Measurements from ENCODE around the gene DPM3. TPM values are rescaled to one million over a fixed set of nuclear protein-coding genes. Genes with fewer than 3 reads are reported as not detected.

Gene DPM3
- total and polyA plus RNA-seq, 2 of the 13 experiments (the other 11 are each of a cell fraction or from before 2014, with no cell fraction given): 23.2 to 53.4 TPM

DNA sequence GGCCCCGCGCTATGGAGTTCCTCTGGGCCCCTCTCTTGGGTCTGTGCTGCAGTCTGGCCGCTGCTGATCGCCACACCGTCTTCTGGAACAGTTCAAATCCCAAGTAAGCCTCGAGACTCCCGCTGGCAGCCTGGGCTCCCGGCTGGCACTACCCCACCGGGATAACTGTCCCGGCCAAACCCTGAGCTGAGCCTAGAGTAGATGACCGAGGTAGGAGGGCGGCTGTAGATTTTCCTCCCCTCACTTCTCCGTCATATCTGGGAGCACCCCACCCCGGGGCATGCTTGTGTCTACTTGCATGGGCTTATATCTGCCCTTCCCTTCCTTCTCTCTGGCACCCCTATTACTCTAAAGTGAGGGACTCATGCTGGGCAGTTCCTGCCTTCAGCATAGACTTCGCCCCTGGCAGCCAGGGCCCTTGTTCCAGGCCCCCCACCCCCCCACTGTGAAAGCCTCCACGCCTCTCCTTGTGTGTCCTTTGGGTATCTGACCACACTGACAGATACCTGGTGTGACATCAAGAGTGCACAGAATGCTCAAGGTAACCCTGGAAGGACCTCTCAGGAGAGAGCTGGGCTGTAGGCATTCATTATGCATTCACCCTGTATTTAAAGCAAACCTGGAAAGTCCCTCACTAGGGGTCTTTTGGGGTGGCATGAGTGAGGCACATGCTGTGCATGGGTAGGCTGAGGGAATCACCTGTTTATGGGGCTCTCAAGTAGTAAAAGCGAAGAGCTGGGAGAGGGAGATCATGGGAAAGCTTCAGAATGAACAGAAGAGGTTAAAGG lies 12.2 kb downstream of the DPM3 start (continued):
- TF ChIP-seq ATF7-NPFF (CRISPR knock-in tag; IDR thresholded peaks at IDR 0.05; ENCODE audit: low read depth) (0 out of 2 replicates have a peak, but pooled peaks have one; percentile 14), ZNF264 (CRISPR knock-in tag; IDR thresholded peaks at IDR 0.05) (peak; percentile 24; the same call in 1 of the 2 replicates), ZNF850 (CRISPR knock-in tag; conservative IDR thresholded peaks at IDR 0.05) (peak; percentile 89; the same call in 1 of the 2 replicates), ZFX (CRISPR knock-in tag; IDR thresholded peaks at IDR 0.05; ENCODE audit: low read depth) (peak; percentile 25), MED8 (CRISPR knock-in tag; IDR thresholded peaks at IDR 0.05; ENCODE audit: insufficient replicate concordance) (peak; percentile 25), ZSCAN31 (CRISPR knock-in tag; IDR thresholded peaks at IDR 0.05; ENCODE audit: low read depth) (0 out of 2 replicates have a peak, but pooled peaks have one; percentile 2), TEAD3 (CRISPR knock-in tag; optimal IDR thresholded peaks at IDR 0.05; ENCODE audit: borderline replicate concordance) (peak; percentile 19), ZNF143 (CRISPR knock-in tag; IDR thresholded peaks at IDR 0.05) (0 out of 2 replicates have a peak, but pooled peaks have one; percentile 9), RFX3 (CRISPR knock-in tag; IDR thresholded peaks at IDR 0.05) (no peak), ZNF468 (CRISPR knock-in tag; IDR thresholded peaks at IDR 0.05) (0 out of 2 replicates have a peak, but pooled peaks have one; percentile 19), ARID2 (CRISPR knock-in tag; IDR thresholded peaks at IDR 0.05; ENCODE audit: borderline replicate concordance) (no peak), ZNF615 (CRISPR knock-in tag; IDR thresholded peaks at IDR 0.05; ENCODE audit: borderline replicate concordance) (peak; percentile 16; the same call in 1 of the 2 replicates), JUNB (CRISPR knock-in tag; IDR thresholded peaks at IDR 0.05; ENCODE audit: borderline replicate concordance) (no peak), RBM39 (IDR thresholded peaks at IDR 0.05; ENCODE audit: low read depth, low read length, poor library complexity, severe bottlenecking) (no peak), PHF21A (CRISPR knock-in tag; IDR thresholded peaks at IDR 0.05) (0 out of 2 replicates have a peak, but pooled peaks have one; percentile 4), GABPA (IDR thresholded peaks at IDR 0.05; ENCODE audit: low read depth, low read length) (no peak), GABPA (CRISPR knock-in tag; IDR thresholded peaks at IDR 0.05; ENCODE audit: low read depth) (no peak), PHB2 (IDR thresholded peaks at IDR 0.05; ENCODE audit: partially characterized antibody) (no peak), ZNF451 (CRISPR knock-in tag; IDR thresholded peaks at IDR 0.05) (no peak), WIZ (CRISPR knock-in tag; IDR thresholded peaks at IDR 0.05) (no peak), REL (CRISPR knock-in tag; conservative IDR thresholded peaks at IDR 0.05) (0 out of 2 replicates have a peak, but pooled peaks have one; percentile 59)
- TF ChIP-seq, protein P1, sequence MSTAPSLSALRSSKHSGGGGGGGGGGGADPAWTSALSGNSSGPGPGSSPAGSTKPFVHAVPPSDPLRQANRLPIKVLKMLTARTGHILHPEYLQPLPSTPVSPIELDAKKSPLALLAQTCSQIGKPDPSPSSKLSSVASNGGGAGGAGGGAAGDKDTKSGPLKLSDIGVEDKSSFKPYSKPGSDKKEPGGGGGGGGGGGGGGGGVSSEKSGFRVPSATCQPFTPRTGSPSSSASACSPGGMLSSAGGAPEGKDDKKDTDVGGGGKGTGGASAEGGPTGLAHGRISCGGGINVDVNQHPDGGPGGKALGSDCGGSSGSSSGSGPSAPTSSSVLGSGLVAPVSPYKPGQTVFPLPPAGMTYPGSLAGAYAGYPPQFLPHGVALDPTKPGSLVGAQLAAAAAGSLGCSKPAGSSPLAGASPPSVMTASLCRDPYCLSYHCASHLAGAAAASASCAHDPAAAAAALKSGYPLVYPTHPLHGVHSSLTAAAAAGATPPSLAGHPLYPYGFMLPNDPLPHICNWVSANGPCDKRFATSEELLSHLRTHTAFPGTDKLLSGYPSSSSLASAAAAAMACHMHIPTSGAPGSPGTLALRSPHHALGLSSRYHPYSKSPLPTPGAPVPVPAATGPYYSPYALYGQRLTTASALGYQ (CRISPR knock-in tag; IDR thresholded peaks at IDR 0.05): 0 out of 2 replicates have a peak, but pooled peaks have one; percentile 8
- TF ChIP-seq, protein P2, sequence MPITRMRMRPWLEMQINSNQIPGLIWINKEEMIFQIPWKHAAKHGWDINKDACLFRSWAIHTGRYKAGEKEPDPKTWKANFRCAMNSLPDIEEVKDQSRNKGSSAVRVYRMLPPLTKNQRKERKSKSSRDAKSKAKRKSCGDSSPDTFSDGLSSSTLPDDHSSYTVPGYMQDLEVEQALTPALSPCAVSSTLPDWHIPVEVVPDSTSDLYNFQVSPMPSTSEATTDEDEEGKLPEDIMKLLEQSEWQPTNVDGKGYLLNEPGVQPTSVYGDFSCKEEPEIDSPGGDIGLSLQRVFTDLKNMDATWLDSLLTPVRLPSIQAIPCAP (CRISPR knock-in tag; IDR thresholded peaks at IDR 0.05; ENCODE audit: low read depth): no peak
- TF ChIP-seq, protein P3, sequence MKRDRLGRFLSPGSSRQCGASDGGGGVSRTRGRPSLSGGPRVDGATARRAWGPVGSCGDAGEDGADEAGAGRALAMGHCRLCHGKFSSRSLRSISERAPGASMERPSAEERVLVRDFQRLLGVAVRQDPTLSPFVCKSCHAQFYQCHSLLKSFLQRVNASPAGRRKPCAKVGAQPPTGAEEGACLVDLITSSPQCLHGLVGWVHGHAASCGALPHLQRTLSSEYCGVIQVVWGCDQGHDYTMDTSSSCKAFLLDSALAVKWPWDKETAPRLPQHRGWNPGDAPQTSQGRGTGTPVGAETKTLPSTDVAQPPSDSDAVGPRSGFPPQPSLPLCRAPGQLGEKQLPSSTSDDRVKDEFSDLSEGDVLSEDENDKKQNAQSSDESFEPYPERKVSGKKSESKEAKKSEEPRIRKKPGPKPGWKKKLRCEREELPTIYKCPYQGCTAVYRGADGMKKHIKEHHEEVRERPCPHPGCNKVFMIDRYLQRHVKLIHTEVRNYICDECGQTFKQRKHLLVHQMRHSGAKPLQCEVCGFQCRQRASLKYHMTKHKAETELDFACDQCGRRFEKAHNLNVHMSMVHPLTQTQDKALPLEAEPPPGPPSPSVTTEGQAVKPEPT (CRISPR knock-in tag; IDR thresholded peaks at IDR 0.05; ENCODE audit: low read depth): 0 out of 2 replicates have a peak, but pooled peaks have one; percentile 70
- TF ChIP-seq, protein P4, sequence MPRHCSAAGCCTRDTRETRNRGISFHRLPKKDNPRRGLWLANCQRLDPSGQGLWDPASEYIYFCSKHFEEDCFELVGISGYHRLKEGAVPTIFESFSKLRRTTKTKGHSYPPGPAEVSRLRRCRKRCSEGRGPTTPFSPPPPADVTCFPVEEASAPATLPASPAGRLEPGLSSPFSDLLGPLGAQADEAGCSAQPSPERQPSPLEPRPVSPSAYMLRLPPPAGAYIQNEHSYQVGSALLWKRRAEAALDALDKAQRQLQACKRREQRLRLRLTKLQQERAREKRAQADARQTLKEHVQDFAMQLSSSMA (CRISPR knock-in tag; IDR thresholded peaks at IDR 0.05): peak; percentile 70; the same call in 1 of the 2 replicates
